Stimulated activated CD4-positive, alpha-beta T cell treated with anti-CD3 and anti-CD28 coated beads, Interleukin-15, amount 100 ng/mL, for 48 hours (primary cell): ENCODE data around the gene BRD4.
"Not testable (repeated sequence)": the region's sequence is repeated elsewhere in the genome, so short reads cannot be mapped to it uniquely, and the experiment has no call there.

Experiments
- DNase-seq, 2 donors: peaks; one replicate each; pipeline ENCODE4 v3.0.0-alpha.2; 2020; ENCODE audit warnings: low read depth in 2 of 2

Gene BRD4

GRCh38 chr19:15360015-15360414, 27.7 kb upstream of the BRD4 start:
- DNase-seq = not testable (repeated sequence)

GRCh38 chr19:15358918-15359317, 26.6 kb upstream of the BRD4 start:
- DNase-seq = no peak

- no peak for DNase-seq
Measured at GRCh38 chr19:15357906-15358305, 25.6 kb upstream of the BRD4 start.

DNA sequence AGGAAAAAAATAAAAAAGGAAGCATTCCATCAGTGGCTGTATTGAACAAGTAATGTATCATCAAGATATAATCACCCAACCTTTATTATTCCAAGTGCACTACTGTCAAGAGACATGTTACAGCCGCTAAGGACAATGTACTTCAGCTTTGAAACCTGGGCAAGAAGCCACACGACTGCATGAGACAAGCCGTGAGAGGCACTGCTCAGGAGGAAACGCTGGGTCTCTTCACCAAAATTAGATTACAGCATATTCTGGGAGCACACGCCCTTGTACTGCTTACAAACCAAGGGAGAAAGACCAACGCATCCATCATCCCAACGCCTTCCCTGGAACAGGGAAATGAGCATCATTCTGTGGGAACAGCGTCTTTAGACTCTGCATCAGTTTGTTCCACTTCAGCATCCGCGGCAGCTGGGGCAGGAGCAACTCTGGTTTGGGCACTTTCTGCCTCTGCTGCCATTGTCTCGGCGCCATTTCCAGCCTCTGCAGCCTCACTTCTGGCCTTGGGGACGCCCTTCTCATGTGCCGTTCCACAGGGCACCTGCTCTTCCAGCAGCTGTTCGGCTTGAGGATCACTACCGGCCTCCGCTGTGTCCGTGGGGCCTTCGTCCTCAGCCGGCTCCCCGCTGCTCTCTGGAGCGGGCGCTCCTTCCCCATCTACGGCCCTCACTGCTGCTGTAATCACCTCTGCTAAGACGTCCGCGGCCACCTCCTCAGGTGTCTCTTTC, 22.4 kb upstream of the BRD4 start:
- DNase-seq = no peak

- no peak for DNase-seq
Measured at GRCh38 chr19:15353908-15354307, 21.6 kb upstream of the BRD4 start.

- not testable (repeated sequence) for DNase-seq
Measured at GRCh38 chr19:15352535-15352934, 20.2 kb upstream of the BRD4 start.

DNA sequence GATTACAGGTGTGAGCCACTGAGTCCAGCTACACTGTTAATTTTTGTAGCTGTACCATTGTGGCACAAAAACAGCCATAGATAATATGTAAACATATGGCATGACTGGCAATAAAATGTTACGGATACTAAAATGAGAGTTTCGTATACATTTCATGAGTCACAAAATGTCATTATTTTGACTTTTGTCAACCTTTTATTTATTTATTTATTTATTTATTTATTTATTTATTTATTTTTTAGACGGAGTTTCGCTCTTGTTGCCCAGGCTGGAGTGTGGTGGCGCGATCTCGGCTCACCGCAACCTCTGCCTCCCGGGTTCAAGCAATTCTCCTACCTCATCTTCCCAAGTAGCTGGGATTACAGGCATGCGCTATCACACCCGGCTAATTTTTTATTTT, 9.0 kb upstream of the BRD4 start:
- DNase-seq = not testable (repeated sequence)

- no peak for DNase-seq
Measured at GRCh38 chr19:15340086-15340485, 7.7 kb upstream of the BRD4 start.

GRCh38 chr19:15337202-15337601, 4.9 kb upstream of the BRD4 start:
- no peak for DNase-seq

DNA sequence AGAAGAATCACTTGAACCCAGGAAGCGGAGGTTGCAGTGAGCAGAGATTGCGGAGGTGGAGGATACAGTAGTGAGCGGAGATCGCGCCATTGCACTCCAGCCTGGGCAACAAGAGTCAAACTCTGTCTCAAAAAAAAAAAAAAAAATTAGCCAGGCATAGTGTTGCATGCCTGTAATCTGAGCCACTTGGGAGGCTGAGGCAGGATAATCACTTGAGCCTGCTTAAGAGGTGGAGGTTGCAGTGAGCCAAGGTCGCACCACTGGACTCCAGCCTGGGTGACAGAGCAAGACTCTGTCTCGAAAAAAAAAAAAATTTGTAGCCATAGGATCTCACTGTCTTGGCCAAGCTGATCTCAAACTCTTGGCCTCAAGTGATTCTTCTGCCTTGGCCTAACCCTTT, 3.7 kb upstream of the BRD4 start:
- not testable (repeated sequence) for DNase-seq

DNA sequence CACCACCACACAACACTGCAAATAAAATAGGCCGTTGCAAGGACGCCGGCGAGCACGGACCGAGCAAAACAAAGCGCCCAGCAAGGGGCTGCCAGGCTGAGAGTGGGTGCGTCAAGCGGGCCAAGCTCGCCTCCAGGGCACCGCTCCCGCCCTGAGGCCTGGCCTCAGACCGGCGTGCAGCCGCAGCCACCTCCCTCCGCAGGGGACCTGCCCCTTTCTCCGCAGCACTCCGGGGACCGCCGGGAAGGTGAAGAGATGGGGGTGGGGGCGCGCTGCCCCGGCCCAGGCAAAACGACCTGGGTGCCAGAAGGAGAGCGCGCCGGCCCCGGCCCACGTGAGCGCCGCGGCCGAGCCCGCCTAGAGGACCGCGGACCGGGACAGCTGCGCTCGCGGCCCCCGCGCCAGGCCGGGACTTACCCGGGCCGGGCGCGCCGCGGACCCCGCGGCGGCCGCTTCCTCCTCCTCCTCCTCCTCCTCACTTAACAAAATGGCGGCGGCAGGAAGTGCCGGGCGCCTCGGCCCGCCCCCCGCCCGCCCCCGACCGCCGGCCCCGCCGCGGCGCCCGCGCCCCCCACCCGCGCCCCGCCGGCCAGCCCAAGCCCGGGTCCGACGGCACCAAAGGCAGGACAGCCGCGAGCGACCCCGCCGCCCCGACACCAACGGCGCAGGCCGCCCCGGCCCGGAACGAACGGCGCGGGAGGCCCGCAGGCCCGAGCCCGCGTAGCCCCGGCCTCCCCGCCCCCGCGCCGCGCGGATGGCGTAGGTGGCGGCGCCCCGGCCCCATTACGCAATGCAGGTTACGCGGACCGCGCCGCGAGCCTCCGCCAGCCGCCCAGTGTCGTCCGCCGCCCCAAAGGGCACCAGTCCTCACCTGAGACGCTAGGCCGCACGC, 674 bp downstream of the BRD4 start:
- peak; percentile 25 to 38 for DNase-seq

DNA sequence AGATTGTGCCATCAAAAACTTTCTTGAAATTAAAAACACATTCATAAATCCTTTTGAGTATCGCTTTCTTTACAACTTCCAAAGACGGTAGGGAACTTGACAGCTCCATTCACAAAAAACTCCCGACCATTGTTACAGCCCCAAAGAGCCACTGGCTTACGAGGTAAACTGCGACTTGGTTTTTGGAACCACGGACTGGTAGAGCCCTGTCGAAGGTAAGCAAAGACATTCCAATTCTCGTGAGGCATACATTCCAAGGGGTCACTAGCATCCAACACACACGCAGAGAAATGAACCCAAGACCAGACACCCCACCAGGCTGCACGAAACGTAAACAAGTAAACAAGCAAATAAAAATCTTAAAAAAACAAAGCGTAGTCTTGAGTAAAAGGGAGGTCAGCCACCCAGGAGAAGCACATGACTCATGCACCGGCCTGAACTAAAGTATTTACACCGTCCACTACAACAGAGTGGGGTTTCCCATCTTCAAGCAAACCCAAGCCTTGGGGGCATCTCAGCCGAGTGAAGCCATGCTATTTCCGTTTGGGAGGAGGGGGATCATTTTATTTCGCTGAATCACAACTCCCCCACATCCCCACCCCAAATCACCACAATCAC, 1.4 kb downstream of the BRD4 start:
- DNase-seq = no peak

DNA sequence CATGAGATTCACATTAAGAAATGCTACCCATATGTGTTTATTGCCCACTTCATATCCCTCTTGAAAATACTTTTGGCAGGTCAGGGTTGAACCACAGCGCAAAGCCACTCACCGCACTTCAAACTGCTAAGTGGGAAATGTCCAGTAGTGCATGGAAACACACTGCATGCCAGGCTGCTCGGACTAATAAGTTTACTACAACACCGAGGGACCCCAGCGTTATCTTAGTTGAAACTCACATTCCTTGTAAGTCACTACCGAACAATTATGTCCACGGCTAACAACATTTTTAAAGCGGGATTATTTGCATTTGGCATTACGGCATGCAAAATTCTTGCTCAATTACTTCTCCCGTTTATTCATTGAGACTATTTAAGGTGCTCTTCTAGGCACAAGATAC, 4.0 kb downstream of the BRD4 start:
- DNase-seq = no peak

DNA sequence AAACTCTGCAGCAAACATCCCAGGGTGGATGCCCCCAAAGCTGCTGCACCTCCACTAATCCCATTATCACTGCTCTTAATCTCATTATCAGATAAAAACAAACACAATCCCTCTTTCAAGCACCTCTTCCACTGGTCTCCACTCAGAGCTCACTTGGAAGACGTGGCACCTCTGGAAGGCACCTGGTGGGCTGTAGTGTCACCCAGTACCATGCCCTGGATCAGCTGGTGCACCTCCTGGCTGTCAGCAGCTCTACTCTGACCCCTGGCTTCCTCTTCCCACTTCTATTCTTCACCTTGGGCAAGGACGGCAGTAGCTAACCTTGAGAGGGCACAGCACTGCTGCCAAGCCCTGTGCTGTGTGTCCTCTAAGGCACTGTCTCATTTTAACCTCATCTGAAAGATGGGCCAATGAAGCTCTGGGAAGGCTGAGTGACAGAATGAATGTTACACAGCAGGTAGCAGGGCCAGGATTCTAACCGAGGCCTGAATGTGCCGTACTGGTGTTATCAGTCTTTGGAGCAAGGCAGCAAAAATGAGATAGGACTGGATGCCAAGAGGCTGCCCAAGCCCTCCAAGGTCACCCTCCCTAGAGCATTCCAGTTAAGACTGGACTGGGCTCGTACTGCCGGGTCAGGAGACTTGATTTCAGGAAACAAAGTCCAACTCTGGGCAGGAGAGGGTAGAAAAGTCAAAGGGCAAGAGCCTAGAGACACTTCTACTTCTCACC, 7.4 kb downstream of the BRD4 start:
- DNase-seq = no peak

DNA sequence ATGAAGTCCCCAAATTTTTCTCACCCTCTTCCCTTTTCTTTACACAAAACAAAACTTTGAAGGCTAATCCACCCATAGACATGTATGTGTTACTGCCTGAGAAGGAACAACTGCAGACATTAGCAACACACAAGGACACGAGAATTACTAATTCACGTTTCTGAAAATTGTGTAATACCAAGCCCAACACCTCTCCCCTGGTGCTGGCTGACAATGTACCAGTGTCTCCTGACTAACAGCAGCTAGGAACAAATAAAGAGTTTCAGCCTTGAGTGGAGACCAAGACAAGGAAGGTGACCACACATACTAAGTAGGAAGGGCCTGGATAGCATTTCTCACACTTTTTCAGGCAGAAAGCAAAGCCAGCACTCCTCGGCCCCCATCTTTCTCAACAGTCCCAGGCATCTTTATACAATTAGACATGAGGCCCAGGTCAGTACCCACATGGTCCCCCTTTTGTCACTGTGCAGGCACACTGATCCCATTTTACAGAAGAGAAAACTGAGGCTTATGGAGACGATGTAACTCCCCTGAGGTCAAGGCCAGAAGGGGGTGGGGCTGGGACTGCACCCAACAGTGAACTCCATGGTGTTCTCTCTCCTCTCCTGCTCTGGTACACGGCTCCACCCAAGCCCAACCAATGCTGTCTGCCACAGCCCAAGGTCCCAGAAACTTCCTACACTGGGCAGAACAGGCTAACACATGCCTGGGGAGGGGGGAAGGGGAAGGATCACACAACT, 8.7 kb downstream of the BRD4 start:
- no peak for DNase-seq

DNA sequence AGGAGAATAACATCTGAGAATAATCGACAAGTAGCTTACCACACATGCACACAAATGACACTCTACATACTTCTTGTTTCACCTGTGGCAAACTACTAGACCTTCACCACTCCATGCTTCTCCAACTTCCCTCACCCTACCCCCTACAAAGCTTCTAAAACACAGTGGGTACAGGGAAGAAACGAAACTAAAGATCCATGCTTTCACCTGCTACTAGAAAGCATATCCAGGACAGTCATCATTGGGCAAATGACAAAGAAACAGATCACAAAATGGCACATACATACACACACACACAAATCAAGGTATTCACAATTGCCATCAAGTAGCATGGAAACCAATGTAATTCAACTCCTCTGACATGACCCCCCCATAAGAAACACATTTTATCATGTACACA, 10.6 kb downstream of the BRD4 start:
- DNase-seq = no peak

DNA sequence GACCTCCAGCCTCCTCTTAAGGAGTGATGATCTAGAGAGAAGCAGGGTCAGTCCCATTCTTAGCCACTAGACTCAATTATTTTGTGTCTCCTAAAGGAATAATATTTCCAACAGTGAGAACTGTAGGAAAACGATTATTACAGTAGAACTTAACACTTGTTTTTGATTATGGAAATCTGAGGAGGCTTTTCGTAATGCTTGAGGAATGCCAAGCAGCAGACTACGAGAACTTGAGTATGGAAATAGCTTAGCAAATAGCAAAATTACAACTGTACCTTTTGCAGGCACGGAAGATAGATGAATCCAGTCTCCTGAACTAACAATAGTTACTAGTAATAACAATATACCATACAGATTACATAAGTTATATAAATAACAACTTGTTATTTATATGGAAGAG, 12.2 kb downstream of the BRD4 start:
- no peak for DNase-seq

- DNase-seq = no peak
Measured at GRCh38 chr19:15318241-15318691, 14.1 kb downstream of the BRD4 start.

- no peak for DNase-seq
Measured at GRCh38 chr19:15317392-15318071, 14.8 kb downstream of the BRD4 start.

GRCh38 chr19:15316498-15316897, 15.8 kb downstream of the BRD4 start:
- no peak for DNase-seq

DNA sequence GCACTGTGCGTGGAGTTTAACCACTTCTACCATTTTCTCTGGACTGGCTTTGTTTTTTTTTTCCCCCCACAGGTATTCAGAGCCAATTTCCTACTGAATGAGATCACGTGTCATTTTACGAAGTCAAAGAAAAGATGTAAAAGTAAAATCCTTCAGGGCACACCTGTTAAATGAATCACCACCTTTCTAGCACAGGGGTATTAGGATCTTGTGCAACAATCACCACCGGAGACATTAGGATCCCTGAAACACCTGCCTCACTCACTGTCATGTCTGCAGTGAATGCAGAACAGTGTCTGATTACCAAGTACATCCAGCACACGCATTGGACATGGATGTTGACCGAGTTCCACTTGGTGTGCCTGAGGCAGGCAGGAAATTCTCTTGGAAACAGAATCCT, 17.2 kb downstream of the BRD4 start:
- no peak for DNase-seq
